Midbrain (tissue), 1 donor: ENCODE measurements around the gene ANKS1B.

Experiments used
- DNase-seq: peaks from one replicate; lab custom pipeline; 2025; lab: John Stamatoyannopoulos, UW

The ANKS1B gene

DNA sequence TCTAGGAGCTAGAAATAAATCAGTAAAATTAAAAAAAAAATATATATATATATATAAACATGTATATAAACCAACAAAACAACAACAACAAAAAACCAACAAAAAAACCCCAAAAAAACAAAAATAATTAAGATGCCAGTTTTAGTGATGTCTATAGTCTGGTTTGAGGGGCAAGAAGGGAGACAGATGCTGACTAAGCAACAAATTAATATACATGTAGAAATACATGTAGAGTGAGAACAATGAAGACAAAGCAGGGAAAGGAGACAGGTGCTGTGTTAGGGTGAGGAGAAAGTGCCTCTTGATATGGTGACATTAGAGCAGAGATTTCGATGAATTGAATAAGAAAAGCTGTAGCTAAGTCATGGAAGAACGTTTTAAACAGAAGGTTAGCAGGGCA lies 861.8 kb downstream of the ANKS1B start:
- DNase-seq: no peak

DNA sequence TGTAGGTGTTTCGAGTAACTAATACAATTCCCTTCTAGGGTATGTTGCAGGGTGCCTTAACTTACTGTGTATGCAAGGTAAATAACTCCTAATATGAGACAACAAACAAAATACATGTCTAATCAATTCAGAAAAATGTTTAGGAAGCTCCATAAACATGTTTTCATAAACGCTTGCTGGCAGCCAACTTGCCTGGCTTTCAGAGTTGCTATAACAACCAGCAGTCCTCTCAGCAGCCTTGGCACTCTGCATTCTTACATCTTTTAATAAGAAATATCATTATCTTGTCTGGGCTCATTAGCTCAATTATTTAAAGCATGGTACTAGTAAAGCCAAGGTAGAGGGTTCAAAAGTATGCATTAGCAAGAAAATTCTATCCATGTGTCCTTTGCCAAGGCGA lies 862.2 kb downstream of the ANKS1B start:
- DNase-seq: no peak

DNA sequence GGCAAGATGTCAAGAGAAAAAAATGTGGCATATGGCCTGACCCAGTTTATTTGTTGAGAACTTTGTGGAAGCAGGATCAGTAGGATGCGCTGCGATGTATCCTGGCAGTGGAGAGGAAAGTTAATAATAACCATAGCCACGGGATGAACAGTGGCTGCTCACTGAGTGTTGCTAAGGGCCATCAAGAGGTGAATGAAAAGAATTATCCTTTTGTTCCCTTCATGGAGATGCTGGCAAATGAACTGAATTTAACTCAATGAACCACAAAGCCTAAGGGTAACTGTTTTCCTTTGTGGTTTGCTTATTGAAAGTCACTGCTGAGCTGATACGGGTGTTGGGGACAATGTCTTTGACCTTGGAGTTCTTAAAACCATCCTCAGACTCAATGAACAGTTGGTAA lies 863.2 kb downstream of the ANKS1B start:
- DNase-seq: no peak

GRCh38 chr12:99119943-99120342 lies 864.8 kb downstream of the ANKS1B start:
- no peak for DNase-seq

- DNase-seq: no peak
Measured at GRCh38 chr12:99119449-99119848, 865.3 kb downstream of the ANKS1B start.

DNA sequence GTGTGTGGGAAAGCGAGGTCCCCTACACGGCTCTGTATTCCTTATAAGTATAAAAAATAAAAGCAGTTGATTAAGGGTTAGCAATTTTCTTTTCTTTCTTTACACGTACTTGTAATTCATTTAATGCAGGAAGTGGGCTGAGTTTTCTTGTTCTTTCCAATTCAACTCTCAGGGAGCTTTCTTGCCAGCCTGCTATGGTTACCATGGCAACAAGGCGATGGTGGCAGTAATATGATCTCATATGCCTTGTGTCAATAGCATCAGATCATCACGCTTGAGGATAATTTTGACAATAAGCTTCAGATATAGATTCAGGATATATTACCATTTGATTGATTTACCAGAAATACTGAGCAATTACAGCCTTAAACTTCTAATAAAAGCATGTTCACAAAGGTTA lies 873.1 kb downstream of the ANKS1B start:
- no peak for DNase-seq

- DNase-seq: no peak
Measured at GRCh38 chr12:99110868-99111267, 873.9 kb downstream of the ANKS1B start.

GRCh38 chr12:99110212-99110611 lies 874.5 kb downstream of the ANKS1B start:
- no peak for DNase-seq

GRCh38 chr12:99108924-99109323 lies 875.8 kb downstream of the ANKS1B start:
- DNase-seq: no peak

DNA sequence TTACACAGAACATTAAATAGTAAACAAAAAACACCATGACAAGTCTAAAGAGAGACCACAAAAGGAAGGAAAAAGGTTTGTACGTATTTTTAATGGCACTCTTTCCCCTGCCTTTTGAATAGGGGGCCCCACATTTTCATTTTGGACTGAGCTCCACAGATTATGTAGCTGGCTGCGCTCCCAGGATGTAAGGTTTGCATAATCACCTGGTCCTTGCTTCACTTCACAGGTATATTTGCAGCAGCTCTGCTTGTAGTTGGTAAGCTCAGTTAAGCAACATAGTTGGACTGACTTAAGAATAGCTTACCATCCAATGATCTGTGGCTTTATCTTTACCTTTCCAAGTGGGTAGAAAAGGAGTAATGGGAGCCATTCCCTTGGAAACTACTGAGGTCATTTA lies 885.0 kb downstream of the ANKS1B start:
- no peak for DNase-seq

DNA sequence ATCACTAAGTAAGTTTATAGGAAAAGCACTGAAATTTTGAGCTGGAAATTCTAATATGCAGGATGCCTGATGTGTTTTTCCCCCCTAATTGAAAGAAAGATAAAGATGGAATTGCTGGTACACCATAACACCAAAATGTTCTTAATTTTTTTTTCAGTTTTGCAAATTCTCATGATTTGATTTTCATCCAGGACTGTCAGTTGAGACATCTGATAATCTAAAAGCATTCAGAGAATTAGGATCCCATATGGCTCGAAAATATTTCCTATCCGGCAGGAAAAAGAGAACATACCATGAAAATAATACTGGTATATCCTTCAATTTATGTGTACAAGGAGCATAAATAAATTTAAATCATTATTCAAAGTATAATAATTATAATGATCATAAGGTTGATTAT lies 887.6 kb downstream of the ANKS1B start:
- DNase-seq: no peak

- no peak for DNase-seq
Measured at GRCh38 chr12:99093166-99093565, 891.6 kb downstream of the ANKS1B start.

DNA sequence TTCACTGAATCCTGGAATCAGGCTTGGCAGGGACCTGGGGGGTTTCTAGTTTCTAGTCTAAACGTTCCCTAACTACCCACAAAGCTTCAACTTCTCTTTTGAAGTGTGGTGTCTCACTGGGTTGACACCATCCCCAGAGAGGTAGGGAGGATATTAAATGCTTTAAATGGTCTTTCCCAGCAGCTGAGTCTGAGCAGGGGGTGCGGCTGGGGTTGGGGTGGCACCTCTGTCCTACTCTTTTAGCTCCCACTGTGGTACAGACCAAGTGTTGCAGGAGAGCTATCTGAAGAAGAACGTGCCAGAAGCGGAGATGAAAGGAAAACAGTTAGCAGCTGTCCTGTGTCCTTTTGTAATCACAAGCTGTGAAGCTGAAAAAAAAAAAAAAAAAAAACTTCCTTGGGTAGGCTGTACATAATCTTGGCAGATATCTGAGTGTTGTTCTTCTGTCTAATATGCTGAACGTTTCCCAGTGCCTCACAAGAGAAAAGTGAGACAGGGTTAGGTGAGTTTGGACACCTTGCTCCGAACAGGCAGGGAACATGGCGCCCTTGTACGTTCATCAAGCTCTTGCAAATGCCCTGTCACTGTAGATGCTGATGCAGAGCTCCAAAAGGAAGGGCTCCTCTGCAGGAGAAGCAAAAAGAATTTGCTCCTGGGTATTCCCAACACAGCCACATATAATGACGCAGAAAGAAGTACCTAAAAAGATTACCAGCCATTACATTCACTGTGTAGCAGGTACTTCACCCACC lies 892.5 kb downstream of the ANKS1B start:
- no peak for DNase-seq

- no peak for DNase-seq
Measured at GRCh38 chr12:99087278-99087677, 897.5 kb downstream of the ANKS1B start.

DNA sequence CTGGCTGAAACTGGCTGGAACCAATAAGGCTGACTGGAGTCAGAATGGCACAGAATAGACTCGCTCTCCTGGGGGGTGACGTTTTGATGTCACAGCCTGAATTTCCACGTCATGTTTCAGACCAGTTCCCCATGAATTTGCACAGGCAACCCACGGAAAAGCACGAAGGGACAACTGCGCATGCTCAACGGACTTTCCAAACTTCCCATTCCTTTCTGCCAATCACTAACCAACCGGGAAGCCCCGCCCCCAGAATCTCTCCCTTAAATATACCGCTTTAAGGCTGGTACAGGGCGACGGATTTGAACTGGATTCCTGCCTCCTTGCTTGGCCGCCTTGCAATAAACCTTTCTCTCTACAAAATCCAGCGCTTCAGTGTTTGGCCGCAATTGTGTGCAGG lies 904.9 kb downstream of the ANKS1B start:
- DNase-seq: no peak

DNA sequence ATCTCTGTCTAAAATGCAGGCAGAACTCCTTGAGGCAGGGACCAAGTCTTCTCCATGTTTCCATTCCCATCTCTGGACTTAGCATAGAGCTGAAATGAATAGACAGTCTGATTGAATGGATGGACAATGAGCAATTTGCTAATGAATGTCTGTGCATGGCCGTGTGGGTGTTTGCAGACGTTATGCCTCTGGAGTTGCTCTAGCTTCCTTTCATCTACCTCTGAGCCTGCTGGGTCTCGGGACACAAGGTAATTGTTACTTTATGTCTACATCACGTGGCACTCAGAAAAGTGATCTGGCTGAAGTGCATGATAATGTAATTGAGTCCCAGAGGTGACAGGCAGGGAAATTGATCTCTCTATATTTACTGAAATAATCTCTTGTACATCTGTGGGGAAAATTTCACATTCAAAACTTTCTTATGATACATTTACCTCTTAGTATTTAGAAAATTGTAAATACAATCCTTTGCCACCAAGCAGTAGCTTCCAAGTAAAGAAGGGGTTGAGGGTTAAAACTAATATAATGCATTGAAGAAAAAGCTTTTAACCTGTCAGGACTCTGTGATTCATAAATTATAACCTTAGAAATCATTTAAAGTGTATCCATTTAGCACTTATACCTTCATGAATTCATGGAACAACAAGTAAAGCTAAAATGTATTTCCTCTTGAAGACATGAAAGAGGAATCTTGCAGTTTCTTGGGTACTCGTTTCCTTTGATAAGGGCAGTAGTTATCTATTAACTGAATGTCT lies 915.6 kb downstream of the ANKS1B start:
- DNase-seq: no peak

- DNase-seq: no peak
Measured at GRCh38 chr12:99067171-99067785, 917.5 kb downstream of the ANKS1B start.

DNA sequence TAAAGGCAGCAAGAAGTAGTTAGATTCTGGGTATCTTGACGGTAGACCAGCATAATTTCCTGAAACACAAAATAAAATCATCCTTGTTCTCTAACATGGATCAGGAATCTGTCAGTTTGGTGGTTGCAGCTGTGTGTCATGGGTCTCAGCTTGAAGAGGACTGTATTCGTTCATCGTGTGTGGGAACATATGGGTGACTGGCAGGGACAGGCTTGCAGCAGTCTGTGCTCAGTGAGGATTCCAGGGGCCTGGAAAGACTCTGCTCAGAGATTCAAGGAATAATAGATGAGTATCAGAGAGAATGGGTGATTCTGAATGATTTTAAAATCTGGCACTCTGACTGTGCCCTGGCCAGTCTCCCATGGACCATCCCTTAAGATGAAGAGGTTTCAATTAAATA lies 918.0 kb downstream of the ANKS1B start:
- no peak for DNase-seq

DNA sequence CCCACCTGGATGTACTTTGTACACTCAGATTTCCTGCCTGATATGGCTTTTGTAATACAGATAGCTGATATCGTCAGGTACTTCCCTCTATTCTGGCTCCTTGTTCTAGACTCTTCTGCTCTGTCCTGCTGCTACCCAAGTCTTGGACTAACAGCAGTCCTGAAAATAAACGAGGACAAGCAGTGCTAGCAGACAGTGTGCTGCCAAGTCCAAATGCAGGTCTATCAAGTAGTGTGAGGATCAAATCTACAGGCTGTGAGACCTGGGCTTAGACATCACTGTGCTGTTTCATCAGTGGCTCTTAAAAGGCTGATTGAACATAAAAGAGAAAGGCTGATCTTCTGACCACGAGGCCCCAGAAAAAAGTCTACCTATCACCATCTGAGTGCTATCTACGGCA lies 921.6 kb downstream of the ANKS1B start:
- DNase-seq: no peak

GRCh38 chr12:99059824-99060511 lies 924.8 kb downstream of the ANKS1B start:
- no peak for DNase-seq

DNA sequence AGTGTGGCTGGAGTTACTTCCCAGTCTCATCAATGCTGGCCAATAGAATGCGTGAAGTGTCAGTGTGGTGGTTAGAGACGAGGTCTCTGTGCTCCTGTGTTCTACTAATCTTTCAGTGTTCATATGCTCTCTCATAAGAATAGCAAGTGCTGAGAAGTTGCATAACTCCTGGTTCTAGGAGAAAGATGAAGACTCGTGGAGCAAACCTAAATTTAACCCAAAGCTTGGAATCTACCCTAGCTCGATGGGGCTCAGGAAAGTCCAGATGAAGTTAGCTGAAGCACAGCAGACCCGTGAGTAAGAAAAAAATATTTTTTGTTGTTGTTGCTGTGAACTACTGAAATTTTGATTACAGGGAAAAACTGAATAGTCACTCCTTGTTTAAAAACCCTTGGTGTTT lies 927.1 kb downstream of the ANKS1B start:
- DNase-seq: no peak

- DNase-seq: no peak
Measured at GRCh38 chr12:99056186-99056585, 928.5 kb downstream of the ANKS1B start.

DNA sequence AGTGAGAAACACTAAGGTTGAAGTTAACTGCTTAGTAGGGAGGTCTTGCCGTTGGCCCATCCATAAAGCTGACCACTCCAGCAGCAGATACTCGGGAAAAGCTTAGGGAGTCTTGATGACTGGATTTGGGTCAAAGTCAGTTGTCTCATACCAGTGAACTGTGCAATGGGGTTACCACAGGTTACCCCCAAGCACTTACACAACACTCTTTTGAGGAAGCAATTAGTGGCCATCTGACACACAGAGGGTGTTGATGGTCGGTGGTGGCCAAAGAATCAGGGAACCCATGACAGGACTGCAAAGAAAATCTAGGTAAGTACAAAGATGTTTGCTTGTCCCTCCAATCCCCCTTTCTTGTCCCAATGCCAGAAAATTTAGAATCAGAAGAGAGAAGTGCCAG lies 929.4 kb downstream of the ANKS1B start:
- DNase-seq: no peak
